MV-4-11 (cell line): ENCODE results near the gene RAB11FIP2.
"Not testable (repeated sequence)": the region's sequence is repeated elsewhere in the genome, so short reads cannot be mapped to it uniquely, and the experiment has no call there.

ENCODE experiments used
- DNase-seq: peaks from one replicate; lab custom pipeline; 2025; lab: John Stamatoyannopoulos, UW

The RAB11FIP2 gene, protein sequence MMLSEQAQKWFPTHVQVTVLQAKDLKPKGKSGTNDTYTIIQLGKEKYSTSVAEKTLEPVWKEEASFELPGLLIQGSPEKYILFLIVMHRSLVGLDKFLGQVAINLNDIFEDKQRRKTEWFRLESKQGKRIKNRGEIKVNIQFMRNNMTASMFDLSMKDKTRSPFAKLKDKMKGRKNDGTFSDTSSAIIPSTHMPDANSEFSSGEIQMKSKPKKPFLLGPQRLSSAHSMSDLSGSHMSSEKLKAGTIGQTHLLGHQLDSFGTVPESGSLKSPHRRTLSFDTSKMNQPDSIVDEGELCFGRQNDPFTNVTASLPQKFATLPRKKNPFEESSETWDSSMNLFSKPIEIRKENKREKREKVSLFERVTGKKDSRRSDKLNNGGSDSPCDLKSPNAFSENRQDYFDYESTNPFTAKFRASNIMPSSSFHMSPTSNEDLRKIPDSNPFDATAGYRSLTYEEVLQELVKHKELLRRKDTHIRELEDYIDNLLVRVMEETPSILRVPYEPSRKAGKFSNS

DNA sequence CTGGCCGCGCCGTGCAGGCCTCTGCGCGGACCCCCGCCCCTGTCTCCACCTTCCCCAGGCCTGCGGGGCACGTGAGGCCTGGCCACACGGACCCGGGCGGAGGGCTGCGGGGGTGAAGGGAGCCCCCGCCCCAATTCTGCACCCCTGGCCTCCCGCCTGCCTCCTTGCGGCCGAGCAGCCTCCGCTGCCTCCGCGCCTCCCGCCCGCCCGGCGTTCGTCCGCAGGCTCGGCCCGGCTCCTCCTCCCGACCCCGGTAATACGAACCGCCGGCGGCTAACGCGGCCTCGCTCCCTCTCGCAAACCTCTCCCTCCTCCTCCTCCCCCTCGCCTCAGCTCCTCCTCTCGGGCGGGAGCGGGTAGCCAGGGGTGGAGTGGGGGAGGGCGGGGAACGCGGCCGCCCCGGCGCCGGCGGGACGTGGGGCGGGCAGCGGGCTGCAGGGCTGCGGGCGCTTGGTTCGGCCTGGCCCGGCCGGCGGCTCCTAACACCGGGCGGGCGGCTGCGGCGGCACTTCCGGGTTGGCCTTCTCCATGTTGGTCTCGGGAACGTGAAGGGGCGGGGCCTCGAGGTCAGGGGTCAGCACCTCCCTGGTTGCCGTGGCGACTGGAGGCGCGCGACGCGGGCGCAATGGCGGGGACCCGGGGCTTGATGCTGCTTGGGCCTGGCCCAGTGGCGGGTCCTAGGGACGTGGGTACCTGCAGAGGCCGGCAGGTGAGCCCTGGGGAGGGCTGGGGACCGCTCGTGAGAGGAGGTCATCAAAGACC lies at the start of gene RAB11FIP2:
Gene RAB11FIP2 (minus strand): TSS at position 547 of the 762 bp plus-strand sequence. CDS start 778 bp downstream, outside the sequence.
- peak; percentile 86 for DNase-seq

DNA sequence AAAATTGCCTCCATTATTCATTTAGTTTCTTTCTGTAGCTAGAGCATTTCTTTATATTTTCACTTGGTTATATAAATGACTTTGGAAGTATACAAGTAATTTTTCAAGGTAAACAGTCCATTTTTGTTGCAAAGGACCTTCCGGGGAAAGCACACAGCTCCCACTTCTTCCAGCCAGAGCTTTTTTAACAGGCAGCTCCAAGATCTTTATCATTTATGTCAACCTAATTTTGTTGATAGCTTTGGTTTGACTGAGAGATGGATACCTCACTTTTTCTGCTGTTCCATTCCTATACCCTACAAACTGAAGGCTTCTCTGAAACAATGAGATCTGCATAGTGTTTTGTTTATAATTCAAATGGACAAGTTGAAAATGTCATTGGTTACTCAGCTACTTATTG lies 49.3 kb upstream of the RAB11FIP2 start:
- no peak for DNase-seq

DNA sequence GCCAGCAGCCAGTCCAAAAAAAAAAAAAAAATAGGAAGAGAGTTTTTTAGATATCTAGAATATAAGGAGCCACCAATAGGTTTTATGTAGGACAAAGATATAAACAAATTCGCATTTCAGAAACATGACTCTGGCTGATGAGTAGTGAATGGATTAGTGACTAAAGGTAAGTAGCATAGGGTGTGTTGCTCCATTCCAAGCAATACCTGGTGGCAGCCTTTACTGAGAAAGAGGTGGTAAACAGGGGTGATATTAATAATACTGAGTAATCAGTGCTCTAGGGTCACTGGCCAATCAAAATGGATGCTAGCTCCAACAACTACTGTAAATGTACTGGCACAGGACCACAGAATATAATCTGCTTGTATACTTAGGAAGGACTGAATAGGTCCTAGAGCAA lies 45.5 kb upstream of the RAB11FIP2 start:
- no peak for DNase-seq

DNA sequence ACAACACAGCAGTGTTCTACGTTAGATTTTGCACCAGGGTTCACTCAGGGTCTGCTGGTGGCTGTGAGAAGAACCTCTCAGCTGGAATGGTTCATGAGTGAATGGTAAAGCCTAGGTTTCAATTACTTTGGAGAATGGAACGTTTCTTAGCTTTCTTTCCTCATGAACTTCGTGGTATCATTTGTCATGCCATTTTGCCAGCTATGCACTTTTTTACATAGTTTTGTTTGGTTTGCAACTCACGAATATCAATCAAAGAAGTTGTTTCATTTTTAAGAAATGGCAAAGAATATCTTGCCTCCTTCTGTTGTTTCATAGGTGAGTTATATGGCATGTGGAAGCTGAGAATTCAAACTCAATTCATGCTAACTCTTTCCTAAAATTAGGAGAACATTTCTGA lies 34.1 kb upstream of the RAB11FIP2 start:
- no peak for DNase-seq

DNA sequence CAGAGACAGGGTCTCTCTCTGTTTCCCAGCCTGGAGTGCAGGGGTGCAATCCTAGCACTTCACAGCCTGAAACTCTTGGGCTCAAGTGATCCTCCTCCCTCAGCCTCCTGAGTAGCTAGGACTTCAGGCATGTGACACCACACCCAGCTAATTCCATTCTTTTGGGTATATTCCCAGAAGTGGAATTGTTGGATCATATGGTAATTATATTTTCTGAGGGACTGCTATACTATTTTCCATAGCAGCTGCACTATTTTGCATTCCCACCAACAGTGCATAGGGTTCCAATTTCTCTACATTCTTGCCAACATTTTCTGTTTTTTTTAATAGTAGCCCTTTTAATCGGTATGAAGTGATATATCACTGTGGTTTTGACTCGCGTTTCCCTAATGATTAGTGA lies 30.0 kb upstream of the RAB11FIP2 start:
- no peak for DNase-seq

DNA sequence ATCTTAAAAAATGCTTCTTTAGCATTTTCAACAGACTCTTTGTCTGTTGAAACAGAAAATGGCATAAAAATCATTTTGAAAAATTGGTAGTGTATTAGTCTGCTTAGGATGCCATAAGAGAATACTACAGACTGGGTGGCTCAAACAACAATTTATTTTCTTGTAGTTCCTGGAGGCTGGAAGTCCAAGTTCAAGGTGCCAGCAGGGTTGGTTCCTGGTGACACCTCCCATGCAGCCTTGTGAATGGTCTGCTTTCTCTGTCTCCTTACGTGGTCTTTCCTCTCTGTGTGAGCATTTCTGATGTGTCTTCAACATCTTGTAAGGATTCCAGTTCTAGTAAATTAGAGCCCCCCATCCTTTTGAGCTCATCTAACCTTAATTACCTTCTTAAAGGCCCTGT lies 26.1 kb upstream of the RAB11FIP2 start:
- DNase-seq = no peak

DNA sequence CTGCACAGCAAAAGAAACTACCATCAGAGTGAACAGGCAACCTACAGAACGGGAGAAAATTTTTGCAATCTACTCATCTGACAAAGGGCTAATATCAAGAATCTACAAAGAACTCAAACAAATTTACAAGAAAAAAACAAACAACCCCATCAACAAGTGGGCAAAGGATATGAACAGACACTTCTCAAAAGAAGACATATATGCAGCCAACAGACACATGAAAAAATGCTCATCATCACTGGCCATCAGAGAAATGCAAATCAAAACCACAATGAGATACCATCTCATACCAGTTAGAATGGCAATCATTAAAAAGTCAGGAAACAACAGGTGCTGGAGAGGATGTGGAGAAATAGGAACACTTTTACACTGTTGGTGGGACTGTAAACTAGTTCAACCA lies 20.6 kb upstream of the RAB11FIP2 start:
- not testable (repeated sequence) for DNase-seq

DNA sequence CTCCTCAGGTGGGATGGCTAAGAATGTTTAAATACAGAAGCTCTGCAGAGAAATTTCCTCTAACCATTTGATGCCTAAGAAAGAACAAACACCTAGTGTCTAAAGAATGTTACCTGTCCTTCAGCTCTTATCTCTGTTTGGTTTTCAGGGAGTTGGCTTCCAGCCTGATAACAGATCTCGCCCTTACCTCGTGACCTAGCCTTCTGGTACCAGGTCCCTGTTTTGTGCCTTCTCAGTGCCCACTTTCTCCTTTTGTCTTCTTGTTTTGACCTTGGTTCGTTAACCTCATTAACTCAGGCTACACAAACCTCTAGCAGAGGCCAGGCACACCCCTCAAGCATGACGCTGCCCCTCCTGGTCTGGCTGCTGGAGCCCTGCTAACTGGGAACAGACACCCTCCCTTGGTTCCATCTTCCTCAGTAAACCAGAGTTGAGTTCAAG lies 16.1 kb upstream of the RAB11FIP2 start:
- DNase-seq = no peak

DNA sequence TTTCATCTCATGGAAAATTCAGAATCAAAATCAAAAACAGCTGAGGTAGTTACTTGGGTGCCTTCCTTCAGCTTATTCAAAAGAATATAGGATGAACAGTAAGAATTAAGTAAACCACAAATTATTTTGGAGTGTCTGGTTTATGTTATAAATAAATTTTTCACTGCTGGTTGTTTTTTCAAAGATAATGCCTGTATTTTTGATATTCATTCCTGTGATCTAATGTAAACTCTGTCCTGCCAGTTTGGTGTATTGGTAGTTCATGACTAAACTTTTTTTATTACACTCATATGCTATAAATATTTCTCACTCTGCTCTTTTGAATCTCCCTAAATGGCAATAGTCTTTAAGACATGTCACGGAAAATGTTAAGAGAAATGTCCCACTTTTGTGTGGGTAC lies 11.6 kb upstream of the RAB11FIP2 start:
- no peak for DNase-seq

DNA sequence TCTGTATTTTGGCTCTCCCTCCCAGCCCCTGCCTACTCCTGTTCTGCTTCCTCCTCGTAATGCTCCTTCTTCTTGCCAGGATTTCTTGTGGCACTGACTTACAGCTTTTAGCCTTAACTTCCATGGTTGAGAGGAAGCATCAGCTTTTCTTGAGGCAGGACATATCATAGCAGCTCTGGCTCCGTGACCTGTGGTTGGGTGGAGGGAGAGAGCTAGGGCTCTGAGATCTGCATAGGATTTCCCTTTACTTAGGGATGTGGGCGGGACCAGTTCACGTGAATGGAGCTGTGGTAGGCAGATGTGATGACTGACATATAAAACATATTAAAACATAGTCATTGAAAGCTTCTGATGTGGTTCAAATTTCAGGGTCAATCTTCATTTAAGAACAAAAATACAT lies 10.6 kb upstream of the RAB11FIP2 start:
- no peak for DNase-seq

DNA sequence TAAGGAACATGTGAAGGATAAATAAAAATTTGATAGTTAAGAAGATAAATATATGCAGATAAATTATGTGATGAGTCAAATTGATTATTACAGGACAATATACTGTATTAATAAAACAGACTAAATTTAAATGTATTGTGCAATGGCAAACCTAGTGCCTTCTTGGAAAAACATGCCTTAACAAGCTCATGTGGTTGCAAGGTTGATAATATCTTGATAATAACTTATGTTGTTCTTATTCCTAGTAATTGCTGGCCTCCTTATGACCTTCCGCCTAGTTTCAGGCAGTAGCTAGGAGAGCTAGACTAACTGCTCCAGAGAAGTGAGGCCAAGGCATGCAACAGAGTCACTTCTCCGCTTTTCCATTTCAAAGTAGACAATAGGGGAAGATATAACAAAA lies 7.6 kb upstream of the RAB11FIP2 start:
- no peak for DNase-seq

DNA sequence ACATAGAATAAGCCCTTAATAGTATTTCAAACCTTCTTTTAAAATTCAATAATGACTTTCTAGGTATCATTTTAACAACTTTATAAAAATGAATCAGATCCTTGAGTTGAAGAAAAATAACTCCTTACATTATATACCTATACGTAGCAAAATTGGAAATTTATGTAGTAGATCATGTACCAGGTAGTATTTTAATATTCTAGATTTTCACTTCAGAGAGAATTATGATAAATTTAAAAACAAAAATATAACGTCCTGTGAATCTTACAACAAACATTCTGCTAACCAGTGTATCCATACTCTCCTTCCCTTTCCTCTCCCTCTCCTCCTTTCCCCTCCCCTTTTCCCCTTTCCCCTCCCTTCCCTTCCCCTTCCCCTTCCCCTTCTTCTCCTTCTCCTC lies 6.1 kb upstream of the RAB11FIP2 start:
- no peak for DNase-seq

DNA sequence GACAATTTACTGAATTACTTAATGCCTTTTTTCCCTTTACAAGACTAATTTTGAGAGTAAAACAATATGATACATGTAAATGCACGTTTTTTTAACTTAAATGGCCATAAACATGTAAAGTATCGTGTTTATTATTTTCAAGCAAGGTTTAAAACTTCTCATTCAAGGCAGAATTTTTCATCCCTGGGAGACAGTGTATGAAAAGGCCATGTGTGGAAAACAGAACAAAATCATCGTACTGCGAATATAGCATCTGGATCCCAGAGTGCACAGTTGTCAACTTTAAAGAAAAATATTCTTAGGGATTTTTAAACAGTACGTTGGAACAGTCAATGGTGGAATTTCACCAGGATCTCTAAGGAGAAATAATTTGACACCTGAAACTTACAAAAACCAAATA lies 1.1 kb upstream of the RAB11FIP2 start:
- no peak for DNase-seq

DNA sequence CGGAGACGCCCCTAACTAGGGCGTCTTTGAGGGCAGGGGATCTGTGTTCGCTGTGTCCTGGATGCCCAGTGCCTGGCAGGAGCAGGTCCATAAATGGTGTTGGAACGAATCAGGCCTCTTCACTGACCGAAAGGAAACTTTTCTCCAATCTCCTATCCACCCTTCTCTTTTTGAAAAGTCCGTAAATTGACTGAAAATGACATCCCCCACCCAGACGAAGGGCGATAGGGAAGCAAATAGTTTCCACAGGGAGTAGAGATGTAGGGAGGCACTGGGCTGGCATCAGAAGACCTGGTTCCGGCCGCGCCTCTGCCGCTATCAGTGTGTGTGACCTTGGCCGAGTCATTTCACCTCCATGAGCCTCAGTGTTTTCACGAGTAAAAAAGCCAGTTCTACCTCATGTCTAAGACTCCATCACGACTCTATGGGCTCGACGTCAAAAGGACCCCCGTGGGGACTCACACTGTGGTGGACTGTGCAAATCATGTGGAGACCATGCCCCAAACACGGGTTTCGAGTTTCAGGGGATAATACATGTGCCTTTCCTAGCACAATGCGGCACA lies 497 bp upstream of the RAB11FIP2 start:
- DNase-seq = no peak

DNA sequence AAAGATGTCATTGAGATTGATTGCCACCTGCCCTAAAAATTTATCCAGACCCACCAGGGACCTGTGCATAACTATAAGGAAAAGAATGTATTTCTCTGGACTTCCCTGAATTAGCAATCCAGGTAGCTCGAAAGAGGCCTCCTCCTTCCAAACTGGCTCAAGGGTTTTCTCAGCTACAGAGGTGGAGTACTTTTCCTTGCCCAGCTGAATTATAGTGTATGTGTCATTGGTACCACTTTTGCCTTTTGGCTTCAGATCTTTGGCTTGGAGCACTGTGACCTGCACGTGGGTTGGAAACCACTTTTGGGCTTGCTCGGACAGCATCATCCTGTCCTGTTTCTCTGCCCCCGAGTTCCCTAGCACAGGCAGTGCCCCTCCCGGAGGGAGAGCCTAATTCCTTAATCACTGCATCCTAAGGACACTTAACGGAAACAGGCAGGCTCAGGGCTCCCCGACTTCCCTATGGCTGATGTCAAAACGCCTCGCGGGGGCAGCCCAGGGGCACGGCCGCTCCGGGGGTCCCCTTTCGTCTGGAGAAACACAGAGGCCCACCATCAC lies 825 bp downstream of the RAB11FIP2 start:
- peak; percentile 26 for DNase-seq

DNA sequence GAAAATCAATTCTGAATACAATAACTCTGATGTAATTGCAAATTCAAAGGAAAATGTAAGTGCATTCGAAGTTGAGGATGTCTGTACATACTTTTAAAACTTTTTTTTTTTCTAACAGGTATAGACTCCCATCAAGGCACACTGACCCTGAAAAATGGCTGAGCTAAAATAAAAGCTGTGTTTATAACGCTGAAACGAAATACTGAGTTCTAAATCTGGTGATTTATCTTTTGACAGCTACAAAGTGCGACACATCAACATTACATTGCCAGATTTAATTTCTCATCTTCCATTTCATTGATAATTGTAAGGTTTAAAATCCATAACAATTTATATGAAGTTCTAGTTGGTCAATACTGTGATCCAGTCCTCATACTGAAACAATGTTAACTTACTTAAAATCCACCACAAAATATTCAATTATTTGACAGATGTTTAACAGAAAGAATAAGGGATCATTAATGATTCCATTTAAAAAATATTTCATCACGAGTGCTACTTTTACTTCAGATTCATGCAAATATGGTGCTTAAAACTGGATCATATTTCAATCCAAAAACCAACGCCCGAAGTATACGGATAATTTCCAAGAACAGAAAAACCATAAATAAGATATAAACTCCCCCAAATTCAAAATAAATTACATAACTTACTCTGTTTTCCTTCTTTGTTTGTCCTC lies 1.4 kb downstream of the RAB11FIP2 start:
- DNase-seq = no peak

DNA sequence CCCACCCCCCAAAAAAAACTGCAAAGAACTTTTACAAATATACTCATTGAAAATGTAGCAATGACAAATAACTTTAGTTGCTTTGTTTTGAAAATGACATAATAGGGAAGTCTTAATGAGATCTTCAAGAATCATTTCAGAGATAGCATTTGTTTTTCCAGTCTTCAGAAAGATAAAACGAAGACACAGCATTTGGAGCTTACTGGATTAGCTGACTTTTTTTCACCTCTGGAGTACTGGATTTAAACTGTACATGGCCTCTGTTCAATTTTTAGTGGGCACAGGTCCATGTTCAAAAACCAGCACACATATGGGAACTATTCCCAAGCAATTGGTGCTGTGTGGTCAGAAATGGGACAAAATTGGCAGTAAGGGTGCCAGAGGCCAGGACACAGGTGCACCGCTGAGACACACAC lies 3.9 kb downstream of the RAB11FIP2 start:
- no peak for DNase-seq

DNA sequence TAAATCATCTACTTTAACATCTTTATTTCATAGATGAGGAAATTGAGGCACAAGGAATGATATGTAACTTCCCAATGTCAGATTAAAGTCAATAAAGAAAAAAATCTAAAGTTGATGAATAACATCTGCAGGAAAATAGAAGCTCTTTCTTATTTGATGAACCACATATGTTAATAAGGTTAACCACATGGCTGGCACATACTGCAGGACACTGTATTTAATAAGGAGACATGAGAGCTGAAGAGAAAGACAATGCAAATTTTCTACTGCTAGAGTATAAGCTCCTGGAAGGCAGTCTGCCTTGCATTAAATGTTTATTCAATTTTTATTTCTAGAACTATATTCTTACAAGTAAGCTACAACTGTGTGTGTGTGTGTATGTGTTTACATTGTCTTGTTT lies 4.4 kb downstream of the RAB11FIP2 start:
- no peak for DNase-seq

DNA sequence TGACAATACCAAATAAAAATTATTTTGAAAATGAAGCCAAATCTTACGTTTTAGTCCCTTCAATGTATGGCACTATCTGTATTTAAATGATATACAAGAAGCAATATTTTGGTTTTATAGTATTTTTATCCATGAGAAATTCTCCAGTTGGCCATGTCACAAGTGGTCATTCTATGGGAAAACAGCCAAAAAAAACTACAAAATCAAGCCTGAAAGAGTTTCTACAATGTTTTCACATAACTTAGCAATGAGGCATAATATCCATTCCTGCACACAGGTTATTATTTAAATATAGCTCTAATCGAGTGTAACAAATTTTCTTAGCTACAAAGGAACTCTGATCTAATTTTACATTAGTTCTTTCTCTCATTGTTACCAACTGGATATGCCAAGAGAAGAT lies 5.4 kb downstream of the RAB11FIP2 start:
- no peak for DNase-seq

DNA sequence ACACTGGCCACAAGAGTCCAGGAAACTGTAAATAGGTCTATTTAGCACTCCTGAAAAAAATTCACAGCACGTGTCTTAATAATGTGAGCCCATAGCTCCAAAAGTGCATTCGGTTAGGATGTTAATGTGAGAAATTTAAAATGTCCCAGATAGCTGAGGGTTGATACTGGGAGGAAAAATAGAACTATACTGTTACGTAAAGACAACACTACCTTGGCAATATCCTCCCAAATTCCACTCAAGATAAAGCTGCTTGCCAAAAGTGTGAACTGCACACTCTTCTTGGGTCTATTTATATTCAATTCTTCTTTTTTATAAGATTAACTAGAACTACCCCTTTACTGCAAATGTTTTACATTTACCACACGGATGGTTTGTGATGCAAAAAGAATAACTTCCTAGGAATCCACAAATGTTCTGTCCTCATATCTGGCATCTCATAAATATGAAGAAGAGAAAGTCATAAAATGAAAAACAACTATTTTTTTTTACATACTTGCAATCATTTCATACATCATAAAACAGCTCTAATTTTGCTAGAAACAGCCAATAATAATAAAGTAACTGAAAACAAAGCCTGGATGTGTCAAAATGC lies 10.4 kb downstream of the RAB11FIP2 start:
- DNase-seq = no peak

DNA sequence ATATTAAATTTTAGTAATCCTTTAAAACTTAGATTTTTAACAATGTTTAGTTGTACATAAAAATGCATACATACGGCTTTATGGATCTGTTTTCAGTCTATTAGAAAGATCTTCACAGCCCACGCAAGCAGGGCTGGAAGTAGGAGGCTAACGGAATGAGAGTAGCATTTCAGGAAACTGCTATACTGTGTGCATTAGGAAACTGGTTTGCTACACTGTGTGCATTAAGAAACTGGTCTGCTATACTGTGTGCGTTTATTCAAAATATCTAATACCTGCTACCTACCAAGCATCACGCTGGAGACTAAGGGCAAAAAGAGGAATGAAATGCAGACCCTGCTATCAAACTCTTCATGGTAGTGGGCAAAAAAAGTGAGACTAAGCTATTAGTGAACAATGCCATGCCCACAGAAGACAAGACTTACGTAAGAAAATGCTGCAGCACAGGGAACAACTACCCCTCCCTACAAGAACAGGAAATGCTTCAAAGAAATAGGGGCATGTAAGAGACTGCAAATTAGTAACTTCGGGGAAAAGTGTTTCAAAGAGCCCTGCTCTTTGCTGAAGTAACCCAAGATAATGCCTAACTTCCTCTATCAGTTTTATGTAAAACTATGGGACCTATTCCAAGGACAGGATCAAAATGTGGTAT lies 11.3 kb downstream of the RAB11FIP2 start:
- peak; percentile 95 for DNase-seq
